T-helper 2 cell treated with Interferon-gamma antibody and Interleukin-4, amounts not matched to agents 5 μg/mL and 100 μg/mL, for 36 hours (primary cell): Measurements from ENCODE around the gene LPIN1.
"Not testable (repeated sequence)": the region's sequence is repeated elsewhere in the genome, so short reads cannot be mapped to it uniquely, and the experiment has no call there.

Experiments
- DNase-seq: peaks from one replicate; pipeline ENCODE4 v3.0.0; 2021; ENCODE audit warnings: low spot score
- H3K27ac Mint-ChIP-seq: one replicate; pipeline ENCODE4 v1.8.0; 2021; ENCODE audit warnings: mild to moderate bottlenecking, mixed read lengths
- H3K27me3 Mint-ChIP-seq: one replicate; pipeline ENCODE4 v1.8.0; 2021; ENCODE audit warnings: low read depth, mixed read lengths
- H3K36me3 Mint-ChIP-seq: one replicate; pipeline ENCODE4 v1.8.0; 2021; ENCODE audit warnings: low read depth, mixed read lengths
- H3K4me1 Mint-ChIP-seq: one replicate; pipeline ENCODE4 v1.8.0; 2021; ENCODE audit warnings: low read depth, mixed read lengths
- H3K4me3 Mint-ChIP-seq: one replicate; pipeline ENCODE4 v1.8.0; 2022; ENCODE audit warnings: mild to moderate bottlenecking, moderate library complexity, mixed read lengths
- H3K9me3 Mint-ChIP-seq: one replicate; pipeline ENCODE4 v1.8.0; 2021; ENCODE audit warnings: mixed read lengths

Gene LPIN1

GRCh38 chr2:11722292-11723060, 24.0 kb upstream of the LPIN1 start:
- peaks cover 48% of the 10 kb centered on the region for H3K27me3 Mint-ChIP-seq
- H3K36me3 Mint-ChIP-seq: no peaks in the 10 kb centered on the region
- peaks cover 9% of the 10 kb centered on the region for H3K4me1 Mint-ChIP-seq
- no peaks in the 10 kb centered on the region for H3K9me3 Mint-ChIP-seq
- H3K27ac Mint-ChIP-seq: no peak overlapping the region
- DNase-seq: no peak
- H3K4me3 Mint-ChIP-seq: no peak overlapping the region

- peaks cover 47% of the 10 kb centered on the region for H3K27me3 Mint-ChIP-seq
- H3K36me3 Mint-ChIP-seq: no peaks in the 10 kb centered on the region
- H3K4me1 Mint-ChIP-seq: peaks cover 9% of the 10 kb centered on the region
- H3K9me3 Mint-ChIP-seq: no peaks in the 10 kb centered on the region
- no peak for DNase-seq
- no peak overlapping the region for H3K4me3 Mint-ChIP-seq
- H3K27ac Mint-ChIP-seq: no peak overlapping the region
Measured at GRCh38 chr2:11723061-11723371, 23.4 kb upstream of the LPIN1 start.

- H3K27ac Mint-ChIP-seq: no peak overlapping the region
- peaks cover 7% of the 10 kb centered on the region for H3K4me1 Mint-ChIP-seq
- H3K9me3 Mint-ChIP-seq: no peaks in the 10 kb centered on the region
- no peak overlapping the region for H3K4me3 Mint-ChIP-seq
- no peak for DNase-seq
- no peaks in the 10 kb centered on the region for H3K36me3 Mint-ChIP-seq
- H3K27me3 Mint-ChIP-seq: peaks cover 42% of the 10 kb centered on the region
Measured at GRCh38 chr2:11724151-11724550, 22.3 kb upstream of the LPIN1 start.

GRCh38 chr2:11726384-11726783, 20.0 kb upstream of the LPIN1 start:
- no peaks in the 10 kb centered on the region for H3K9me3 Mint-ChIP-seq
- no peak for DNase-seq
- no peak overlapping the region for H3K4me3 Mint-ChIP-seq
- H3K36me3 Mint-ChIP-seq: no peaks in the 10 kb centered on the region
- H3K27me3 Mint-ChIP-seq: peaks cover 33% of the 10 kb centered on the region
- no peak overlapping the region for H3K27ac Mint-ChIP-seq
- no peaks in the 10 kb centered on the region for H3K4me1 Mint-ChIP-seq

- H3K27ac Mint-ChIP-seq: no peak overlapping the region
- DNase-seq: no peak
- no peaks in the 10 kb centered on the region for H3K9me3 Mint-ChIP-seq
- H3K36me3 Mint-ChIP-seq: no peaks in the 10 kb centered on the region
- no peaks in the 10 kb centered on the region for H3K4me1 Mint-ChIP-seq
- peaks cover 38% of the 10 kb centered on the region for H3K27me3 Mint-ChIP-seq
- no peak overlapping the region for H3K4me3 Mint-ChIP-seq
Measured at GRCh38 chr2:11729362-11730212, 16.8 kb upstream of the LPIN1 start.

- H3K27ac Mint-ChIP-seq, H3K9me3 Mint-ChIP-seq, DNase-seq, H3K4me1 Mint-ChIP-seq, H3K36me3 Mint-ChIP-seq, H3K4me3 Mint-ChIP-seq: not testable (repeated sequence)
- peaks cover 44% of the 10 kb centered on the region for H3K27me3 Mint-ChIP-seq
Measured at GRCh38 chr2:11731214-11731984, 15.0 kb upstream of the LPIN1 start.

- no peaks in the 10 kb centered on the region for H3K36me3 Mint-ChIP-seq
- peaks cover 45% of the 10 kb centered on the region for H3K27me3 Mint-ChIP-seq
- H3K27ac Mint-ChIP-seq: no peak overlapping the region
- no peak overlapping the region for H3K4me3 Mint-ChIP-seq
- H3K9me3 Mint-ChIP-seq: no peaks in the 10 kb centered on the region
- no peak for DNase-seq
- peaks cover 5% of the 10 kb centered on the region for H3K4me1 Mint-ChIP-seq
Measured at GRCh38 chr2:11732587-11732986, 13.8 kb upstream of the LPIN1 start.

GRCh38 chr2:11737852-11738251, 8.6 kb upstream of the LPIN1 start:
- not testable (repeated sequence) for H3K36me3 Mint-ChIP-seq

GRCh38 chr2:11738589-11739436, 7.6 kb upstream of the LPIN1 start:
- H3K27ac Mint-ChIP-seq: no peak overlapping the region
- no peaks in the 10 kb centered on the region for H3K9me3 Mint-ChIP-seq
- H3K27me3 Mint-ChIP-seq: peaks cover 18% of the 10 kb centered on the region
- no peaks in the 10 kb centered on the region for H3K36me3 Mint-ChIP-seq
- H3K4me1 Mint-ChIP-seq: peaks cover 13% of the 10 kb centered on the region
- H3K4me3 Mint-ChIP-seq: no peak overlapping the region
- peak; percentile 6 for DNase-seq

More at GRCh38 chr2:11737852-11738251, 8.6 kb upstream of the LPIN1 start:
- not testable (repeated sequence) for H3K4me3 Mint-ChIP-seq, H3K27ac Mint-ChIP-seq, H3K9me3 Mint-ChIP-seq, H3K4me1 Mint-ChIP-seq, DNase-seq
- H3K27me3 Mint-ChIP-seq: peaks cover 22% of the 10 kb centered on the region

- Mint-ChIP-seq H3K4me3 (no peak overlapping the region), H3K27ac (no peak overlapping the region), H3K36me3 (no peaks in the 10 kb centered on the region), H3K9me3 (no peaks in the 10 kb centered on the region), H3K27me3 (peaks cover 15% of the 10 kb centered on the region), H3K4me1 (peaks cover 29% of the 10 kb centered on the region)
- no peak for DNase-seq
Measured at GRCh38 chr2:11740723-11741122, 5.7 kb upstream of the LPIN1 start.

- Mint-ChIP-seq H3K4me1 (peaks cover 34% of the 10 kb centered on the region), H3K9me3 (no peaks in the 10 kb centered on the region), H3K4me3 (no peak overlapping the region), H3K27me3 (peaks cover 2% of the 10 kb centered on the region), H3K36me3 (no peaks in the 10 kb centered on the region), H3K27ac (no peak overlapping the region)
- no peak for DNase-seq
Measured at GRCh38 chr2:11742317-11742701, 4.1 kb upstream of the LPIN1 start.

GRCh38 chr2:11742702-11743357, 3.6 kb upstream of the LPIN1 start:
- H3K27ac Mint-ChIP-seq: no peak overlapping the region

GRCh38 chr2:11743366-11743765, 3.1 kb upstream of the LPIN1 start:
- no peaks in the 10 kb centered on the region for H3K36me3 Mint-ChIP-seq
- no peaks in the 10 kb centered on the region for H3K9me3 Mint-ChIP-seq
- H3K27me3 Mint-ChIP-seq: no peaks in the 10 kb centered on the region
- peaks cover 41% of the 10 kb centered on the region for H3K4me1 Mint-ChIP-seq
- peak overlapping the region; percentile 70 for H3K4me3 Mint-ChIP-seq
- peak overlapping the region; percentile 85 for H3K27ac Mint-ChIP-seq
- DNase-seq: no peak

More at GRCh38 chr2:11742702-11743357, 3.6 kb upstream of the LPIN1 start:
- Mint-ChIP-seq H3K27me3 (no peaks in the 10 kb centered on the region), H3K4me1 (peaks cover 36% of the 10 kb centered on the region), H3K36me3 (no peaks in the 10 kb centered on the region), H3K9me3 (no peaks in the 10 kb centered on the region), H3K4me3 (no peak overlapping the region)
- no peak for DNase-seq
